MCF 10A (cell line): ENCODE measurements around the gene LRSAM1. TPM values are rescaled to one million over a fixed set of nuclear protein-coding genes. Genes with fewer than 3 reads are reported as not detected.

ENCODE experiments used
- BruUV-seq: library from RNA; stranded (reverse); fragments of 400-500 nt; replicated peaks from 2 replicates; lab custom pipeline; 2021; lab: Mats Ljungman, UMichigan
- CTCF ChIA-PET: fragments of 300-600 bp; sonication (Branson Sonifier 250); formaldehyde crosslinking; extraction: SDS; loops from one replicate; lab custom pipeline; 2021; ENCODE audit warnings: antibody characterized with exemption, inconsistent platforms; lab: Yijun Ruan, JAX
- POLR2A ChIA-PET: fragments of 300-600, 350-650 bp; sonication (Branson Sonifier 250); formaldehyde crosslinking; extraction: SDS; loops from one replicate; lab custom pipeline; 2020; ENCODE audit warnings: antibody characterized with exemption, inconsistent platforms; lab: Yijun Ruan, JAX
- DNase-seq: peaks from one replicate; pipeline ENCODE4 v3.0.0-alpha.2; 2018; ENCODE audit not compliant: unreplicated experiment
- H3K27ac Mint-ChIP-seq: one replicate; pipeline ENCODE4 v1.8.0; 2022; ENCODE audit warnings: mild to moderate bottlenecking, low read depth, mixed read lengths; ENCODE audit not compliant: unreplicated experiment
- H3K27me3 Mint-ChIP-seq: one replicate; pipeline ENCODE4 v1.8.0; 2022; ENCODE audit warnings: mixed read lengths; ENCODE audit not compliant: insufficient read depth, unreplicated experiment
- H3K36me3 Mint-ChIP-seq: one replicate; pipeline ENCODE4 v1.8.0; 2022; ENCODE audit warnings: mild to moderate bottlenecking, moderate library complexity, mixed read lengths; ENCODE audit not compliant: insufficient read depth, unreplicated experiment
- H3K4me1 Mint-ChIP-seq: one replicate; pipeline ENCODE4 v1.8.0; 2022; ENCODE audit warnings: mixed read lengths; ENCODE audit not compliant: insufficient read depth, unreplicated experiment
- H3K4me3 Mint-ChIP-seq: one replicate; pipeline ENCODE4 v1.8.0; 2022; ENCODE audit warnings: mild to moderate bottlenecking, moderate library complexity, mixed read lengths; ENCODE audit not compliant: unreplicated experiment
- H3K9me3 Mint-ChIP-seq: one replicate; pipeline ENCODE4 v1.8.0; 2022; ENCODE audit warnings: mixed read lengths; ENCODE audit not compliant: unreplicated experiment
- intact Hi-C: fragments of 100-400 bp; cut with micrococcal nuclease; formaldehyde crosslinking; loops from 2 replicates; pipeline ENCODE4 v1.14.1; 2022
- total RNA-seq: library from RNA; stranded (reverse); gene quantifications from 2 replicates; pipeline ENCODE4 v1.2.3, GENCODE V29; 2022
- TF ChIP-seq, protein P1 (sequence below): fragments of 200-600 bp; IDR thresholded peaks from one replicate; pipeline ENCODE4 v1.8.0; 2022; ENCODE audit warnings: antibody characterized with exemption, mild to moderate bottlenecking; ENCODE audit not compliant: unreplicated experiment

LRSAM1 gene
- total RNA-seq, 1 experiment from 2014 or later = 23.5 TPM

DNA sequence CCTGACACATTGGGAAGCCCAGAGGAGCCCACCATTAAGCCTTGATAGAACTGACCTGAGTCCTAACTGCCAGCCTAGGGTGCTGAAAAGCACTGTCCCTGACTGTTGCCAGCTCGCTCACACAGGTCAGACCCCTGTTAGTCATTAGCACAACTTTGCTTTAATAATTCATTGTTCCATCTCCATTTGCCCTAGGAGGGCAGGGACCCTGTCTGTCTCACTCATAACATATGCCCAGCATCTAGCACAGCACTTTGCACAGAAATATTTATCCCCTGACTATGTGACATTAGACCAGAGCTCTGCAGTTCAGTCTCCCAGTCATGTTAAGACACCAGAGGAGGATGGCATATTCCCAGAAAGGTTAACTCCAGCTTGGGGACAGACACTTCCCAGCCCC lies 99.0 kb downstream of the LRSAM1 start:
- Mint-ChIP-seq H3K4me3 (no peak overlapping the region), H3K4me1 (peaks cover 34% of the 10 kb centered on the region), H3K36me3 (peaks cover 75% of the 10 kb centered on the region), H3K27ac (peak overlapping the region; percentile 36), H3K27me3 (no peaks in the 10 kb centered on the region), H3K9me3 (no peaks in the 10 kb centered on the region)
- intact Hi-C loops = no loop called here
- no TSS peak for BruUV-seq
- POLR2A ChIA-PET = interaction anchor here (0.5 kb wide), 1 partner anchor 34 kb away, joined by 3 read pairs; no protein-coding TSS in a partner anchor
- DNase-seq = no peak
- TF ChIP-seq, protein P1, sequence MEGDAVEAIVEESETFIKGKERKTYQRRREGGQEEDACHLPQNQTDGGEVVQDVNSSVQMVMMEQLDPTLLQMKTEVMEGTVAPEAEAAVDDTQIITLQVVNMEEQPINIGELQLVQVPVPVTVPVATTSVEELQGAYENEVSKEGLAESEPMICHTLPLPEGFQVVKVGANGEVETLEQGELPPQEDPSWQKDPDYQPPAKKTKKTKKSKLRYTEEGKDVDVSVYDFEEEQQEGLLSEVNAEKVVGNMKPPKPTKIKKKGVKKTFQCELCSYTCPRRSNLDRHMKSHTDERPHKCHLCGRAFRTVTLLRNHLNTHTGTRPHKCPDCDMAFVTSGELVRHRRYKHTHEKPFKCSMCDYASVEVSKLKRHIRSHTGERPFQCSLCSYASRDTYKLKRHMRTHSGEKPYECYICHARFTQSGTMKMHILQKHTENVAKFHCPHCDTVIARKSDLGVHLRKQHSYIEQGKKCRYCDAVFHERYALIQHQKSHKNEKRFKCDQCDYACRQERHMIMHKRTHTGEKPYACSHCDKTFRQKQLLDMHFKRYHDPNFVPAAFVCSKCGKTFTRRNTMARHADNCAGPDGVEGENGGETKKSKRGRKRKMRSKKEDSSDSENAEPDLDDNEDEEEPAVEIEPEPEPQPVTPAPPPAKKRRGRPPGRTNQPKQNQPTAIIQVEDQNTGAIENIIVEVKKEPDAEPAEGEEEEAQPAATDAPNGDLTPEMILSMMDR = no peak
- CTCF ChIA-PET = interaction anchor here (0.6 kb wide), 1 partner anchor 23 kb away, joined by 3 read pairs; no protein-coding TSS in a partner anchor

GRCh38 chr9:127550751-127551150 lies 99.4 kb downstream of the LRSAM1 start:
- no peak overlapping the region for H3K4me3 Mint-ChIP-seq
- ChIA-PET CTCF (interaction anchor here (0.6 kb wide), 1 partner anchor 23 kb away, joined by 3 read pairs; no protein-coding TSS in a partner anchor), POLR2A (interaction anchor here (0.5 to 0.6 kb wide), 2 partner anchors 33 to 557 kb away, joined by 3 read pairs; no protein-coding TSS in a partner anchor)
- H3K4me1 Mint-ChIP-seq = peaks cover 34% of the 10 kb centered on the region
- no TSS peak for BruUV-seq
- no peaks in the 10 kb centered on the region for H3K9me3 Mint-ChIP-seq
- TF ChIP-seq, protein P1 = no peak
- no peaks in the 10 kb centered on the region for H3K27me3 Mint-ChIP-seq
- peak overlapping the region; percentile 36 for H3K27ac Mint-ChIP-seq
- intact Hi-C loops = no loop called here
- no peak for DNase-seq
- H3K36me3 Mint-ChIP-seq = peaks cover 75% of the 10 kb centered on the region

Other genes starting within 250 kb of the LRSAM1 start
- gene GARNL3, start 186.7 kb upstream of the LRSAM1 start, total RNA-seq = 4.9 and 6.1 TPM in 2 replicates
- 13.7 and 14.0 TPM in 2 replicates for gene SLC2A8, start 54.3 kb upstream of the LRSAM1 start, total RNA-seq
- 7.9 and 9.3 TPM in 2 replicates for gene ZNF79, start 27.1 kb upstream of the LRSAM1 start, total RNA-seq
- gene RPL12, start 104 bp upstream of the LRSAM1 start, total RNA-seq = 3,086 and 3,252 TPM in 2 replicates
- gene STXBP1, start 160.8 kb downstream of the LRSAM1 start, total RNA-seq = 20.0 and 36.6 TPM in 2 replicates